Endodermal cell (in vitro differentiated cells): Measurements from ENCODE around the gene PLCH2. TPM values are rescaled to one million over a fixed set of nuclear protein-coding genes. Genes with fewer than 3 reads are reported as not detected.

ENCODE experiments used
- DNase-seq: peaks from one replicate; pipeline ENCODE4 v3.0.0-alpha.2; 2017
- H3K27ac ChIP-seq: 2 replicates; pipeline ENCODE4 v1.5.1; 2013; ENCODE audit warnings: mild to moderate bottlenecking, low read depth, low read length, moderate library complexity
- H3K27me3 ChIP-seq: 2 replicates; pipeline ENCODE4 v1.6.1; 2013; ENCODE audit warnings: mild to moderate bottlenecking, low read length, moderate library complexity; ENCODE audit not compliant: insufficient read depth, control insufficient read depth, poor library complexity, severe bottlenecking
- H3K36me3 ChIP-seq: 2 replicates; pipeline ENCODE4 v1.7.0; 2013; ENCODE audit warnings: mild to moderate bottlenecking, low read length, moderate library complexity; ENCODE audit not compliant: control insufficient read depth, insufficient read depth
- H3K4me1 ChIP-seq: one replicate; pipeline ENCODE4 v1.7.0; 2013; ENCODE audit warnings: low read length; ENCODE audit not compliant: control insufficient read depth, insufficient read depth
- H3K4me3 ChIP-seq: 2 replicates; pipeline ENCODE4 v1.5.1; 2013; ENCODE audit warnings: mild to moderate bottlenecking, low read length, moderate library complexity
- H3K9ac ChIP-seq: 2 replicates; pipeline ENCODE4 v1.6.1; 2013; ENCODE audit warnings: mild to moderate bottlenecking, low read length, moderate library complexity; ENCODE audit not compliant: poor library complexity, severe bottlenecking; ENCODE audit errors: extremely low read depth
- H3K9me3 ChIP-seq: 2 replicates; pipeline ENCODE4 v1.6.1; 2013; ENCODE audit warnings: mild to moderate bottlenecking, low read length, moderate library complexity; ENCODE audit not compliant: control insufficient read depth
- H3K27ac Mint-ChIP-seq: 2 replicates; pipeline ENCODE4 v1.8.0; 2020; ENCODE audit warnings: mixed read lengths
- H3K27me3 Mint-ChIP-seq: 2 replicates; pipeline ENCODE4 v1.8.0; 2021; ENCODE audit warnings: mild to moderate bottlenecking, mixed read lengths; ENCODE audit not compliant: insufficient read depth
- H3K36me3 Mint-ChIP-seq: 2 replicates; pipeline ENCODE4 v1.8.0; 2020; ENCODE audit warnings: low read depth, mixed read lengths
- H3K4me1 Mint-ChIP-seq: 2 replicates; pipeline ENCODE4 v1.8.0; 2020; ENCODE audit warnings: mixed read lengths
- H3K4me3 Mint-ChIP-seq: 2 replicates; pipeline ENCODE4 v1.8.0; 2020; ENCODE audit warnings: mild to moderate bottlenecking, moderate library complexity, mixed read lengths
- H3K9me3 Mint-ChIP-seq: 2 replicates; pipeline ENCODE4 v1.8.0; 2020; ENCODE audit warnings: mild to moderate bottlenecking, mixed read lengths
- WGBS, 2 experiments: methylation state at CpG; one replicate each; pipeline versions ENCODE4 v1.1.5 to v1.1.7; 2013; ENCODE audit warnings: missing lambda C conversion rate in 2 of 2, mixed read lengths in 1 of 2; ENCODE audit not compliant: insufficient coverage in 1 of 2, insufficient read length in 1 of 2; 5-methylcytosine and 5-hydroxymethylcytosine counted together
- total RNA-seq, 2 donors: library from RNA; stranded (reverse); fragmentation: NEBNext Ultra II Directional in 1 of 2; extraction: Animal tissue kit (Norgen Biotek cat#: 25700) in 1 of 2; gene quantifications; 2 replicates in 1 of 2; 3 replicates in 1 of 2; pipeline ENCODE4 v1.2.1, GENCODE V29; 2021
- TF ChIP-seq, protein P1 (sequence below): fragments of 200-600 bp; sonication (generic); conservative IDR thresholded peaks from 2 replicates; pipeline ENCODE4 v1.5.0; 2021; ENCODE audit warnings: antibody characterized with exemption, mild to moderate bottlenecking

Gene PLCH2
- total RNA-seq, 2 donors from 2014 or later = 0.18 to 0.31 TPM

DNA sequence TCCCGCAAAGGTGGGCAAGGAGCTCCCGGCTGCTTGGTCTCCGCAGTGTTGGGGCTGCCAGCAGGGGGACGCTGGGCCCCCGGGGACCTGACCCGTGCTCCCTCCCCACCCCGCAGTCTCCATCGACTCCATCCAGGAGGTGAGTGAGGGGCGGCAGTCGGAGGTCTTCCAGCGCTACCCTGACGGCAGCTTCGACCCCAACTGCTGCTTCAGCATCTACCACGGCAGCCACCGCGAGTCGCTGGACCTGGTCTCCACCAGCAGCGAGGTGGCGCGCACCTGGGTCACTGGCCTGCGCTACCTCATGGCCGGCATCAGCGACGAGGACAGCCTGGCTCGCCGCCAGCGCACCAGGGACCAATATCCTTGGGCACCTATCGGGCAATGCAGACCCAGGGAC is 3.5 kb downstream of the PLCH2 start:
- no peak overlapping the region for H3K4me3 Mint-ChIP-seq
- H3K27ac Mint-ChIP-seq = no peak overlapping the region
- H3K9me3 Mint-ChIP-seq = no peaks in the 10 kb centered on the region
- no peaks in the 10 kb centered on the region for H3K4me1 Mint-ChIP-seq
- H3K27me3 ChIP-seq = no peaks in the 10 kb centered on the region
- no peaks in the 10 kb centered on the region for H3K27me3 Mint-ChIP-seq
- H3K9me3 ChIP-seq = no peaks in the 10 kb centered on the region
- H3K4me3 ChIP-seq = no peak overlapping the region
- TF ChIP-seq, protein P1, sequence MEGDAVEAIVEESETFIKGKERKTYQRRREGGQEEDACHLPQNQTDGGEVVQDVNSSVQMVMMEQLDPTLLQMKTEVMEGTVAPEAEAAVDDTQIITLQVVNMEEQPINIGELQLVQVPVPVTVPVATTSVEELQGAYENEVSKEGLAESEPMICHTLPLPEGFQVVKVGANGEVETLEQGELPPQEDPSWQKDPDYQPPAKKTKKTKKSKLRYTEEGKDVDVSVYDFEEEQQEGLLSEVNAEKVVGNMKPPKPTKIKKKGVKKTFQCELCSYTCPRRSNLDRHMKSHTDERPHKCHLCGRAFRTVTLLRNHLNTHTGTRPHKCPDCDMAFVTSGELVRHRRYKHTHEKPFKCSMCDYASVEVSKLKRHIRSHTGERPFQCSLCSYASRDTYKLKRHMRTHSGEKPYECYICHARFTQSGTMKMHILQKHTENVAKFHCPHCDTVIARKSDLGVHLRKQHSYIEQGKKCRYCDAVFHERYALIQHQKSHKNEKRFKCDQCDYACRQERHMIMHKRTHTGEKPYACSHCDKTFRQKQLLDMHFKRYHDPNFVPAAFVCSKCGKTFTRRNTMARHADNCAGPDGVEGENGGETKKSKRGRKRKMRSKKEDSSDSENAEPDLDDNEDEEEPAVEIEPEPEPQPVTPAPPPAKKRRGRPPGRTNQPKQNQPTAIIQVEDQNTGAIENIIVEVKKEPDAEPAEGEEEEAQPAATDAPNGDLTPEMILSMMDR = no peak
- H3K4me1 ChIP-seq = no peaks in the 10 kb centered on the region
- no peak overlapping the region for H3K27ac ChIP-seq
- no peaks in the 10 kb centered on the region for H3K36me3 Mint-ChIP-seq
- DNase-seq = no peak
- 90 to 93% methylated on average over 26 to 28 of the region's 28 CpGs for WGBS, 2 experiments
- H3K36me3 ChIP-seq = no peaks in the 10 kb centered on the region
- no peak overlapping the region for H3K9ac ChIP-seq

DNA sequence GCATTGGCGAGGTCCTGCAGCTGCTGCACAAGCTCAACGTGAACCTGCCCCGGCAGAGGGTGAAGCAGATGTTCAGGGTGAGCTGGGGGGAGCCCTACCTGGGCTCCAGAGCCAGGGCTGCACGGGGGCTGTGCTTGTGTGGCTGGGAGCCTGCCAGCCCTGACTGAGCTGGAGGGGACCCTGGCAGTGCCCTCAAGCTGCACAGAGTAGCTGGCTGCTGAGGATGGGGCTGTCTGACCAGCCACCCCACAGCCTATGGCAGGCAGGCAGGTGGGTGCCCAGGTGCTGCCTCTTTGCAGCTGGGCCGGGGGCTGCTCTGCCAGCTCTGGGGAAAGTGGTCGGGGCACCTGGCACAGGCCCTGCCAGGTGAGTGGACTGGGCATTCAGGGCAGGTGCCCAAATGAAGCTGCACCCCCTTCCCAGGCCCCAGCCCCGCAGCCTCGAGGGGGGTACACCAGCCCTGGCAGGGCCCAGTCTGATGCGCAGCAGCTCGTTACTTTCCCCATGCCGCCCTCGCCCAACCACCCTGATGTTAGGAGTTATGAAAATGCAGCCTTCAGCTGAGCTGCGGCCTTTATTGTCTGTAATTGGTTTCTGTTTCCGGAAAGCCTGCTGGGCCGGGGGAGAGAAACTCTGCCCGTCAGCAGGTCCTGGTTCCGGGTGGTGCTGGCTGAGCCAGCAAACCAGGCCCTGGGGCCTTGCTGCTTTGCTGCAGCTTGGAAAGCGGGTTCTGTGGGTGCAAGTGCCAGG is 4.3 kb downstream of the PLCH2 start:
- no peaks in the 10 kb centered on the region for H3K4me1 Mint-ChIP-seq
- no peaks in the 10 kb centered on the region for H3K27me3 ChIP-seq
- no peak overlapping the region for H3K9ac ChIP-seq
- H3K4me1 ChIP-seq = no peaks in the 10 kb centered on the region
- no peaks in the 10 kb centered on the region for H3K36me3 Mint-ChIP-seq
- TF ChIP-seq, protein P1 = no peak
- no peaks in the 10 kb centered on the region for H3K9me3 Mint-ChIP-seq
- DNase-seq = no peak
- H3K36me3 ChIP-seq = no peaks in the 10 kb centered on the region
- no peak overlapping the region for H3K4me3 ChIP-seq
- H3K27me3 Mint-ChIP-seq = no peaks in the 10 kb centered on the region
- WGBS, 2 experiments = 88 to 91% methylated on average over 18 of the region's 18 CpGs
- no peaks in the 10 kb centered on the region for H3K9me3 ChIP-seq
- no peak overlapping the region for H3K27ac ChIP-seq
- no peak overlapping the region for H3K27ac Mint-ChIP-seq
- no peak overlapping the region for H3K4me3 Mint-ChIP-seq

- Mint-ChIP-seq H3K4me3 (no peak overlapping the region), H3K27ac (no peak overlapping the region), H3K27me3 (no peaks in the 10 kb centered on the region), H3K9me3 (no peaks in the 10 kb centered on the region), H3K36me3 (no peaks in the 10 kb centered on the region), H3K4me1 (no peaks in the 10 kb centered on the region)
- TF ChIP-seq, protein P1 = no peak
- H3K4me3 ChIP-seq = no peak overlapping the region
- WGBS, 2 experiments = 91% methylated on average over 10 to 12 of the region's 12 CpGs
- no peaks in the 10 kb centered on the region for H3K27me3 ChIP-seq
- no peaks in the 10 kb centered on the region for H3K36me3 ChIP-seq
- H3K27ac ChIP-seq = no peak overlapping the region
- no peak for DNase-seq
- no peak overlapping the region for H3K9ac ChIP-seq
- H3K9me3 ChIP-seq = no peaks in the 10 kb centered on the region
- no peaks in the 10 kb centered on the region for H3K4me1 ChIP-seq
These were observed 4.9 kb downstream of the PLCH2 start for GRCh38 chr1:2480986-2481364.
